ENCODE data around the gene PRDM10.

Gene PRDM10

DNA sequence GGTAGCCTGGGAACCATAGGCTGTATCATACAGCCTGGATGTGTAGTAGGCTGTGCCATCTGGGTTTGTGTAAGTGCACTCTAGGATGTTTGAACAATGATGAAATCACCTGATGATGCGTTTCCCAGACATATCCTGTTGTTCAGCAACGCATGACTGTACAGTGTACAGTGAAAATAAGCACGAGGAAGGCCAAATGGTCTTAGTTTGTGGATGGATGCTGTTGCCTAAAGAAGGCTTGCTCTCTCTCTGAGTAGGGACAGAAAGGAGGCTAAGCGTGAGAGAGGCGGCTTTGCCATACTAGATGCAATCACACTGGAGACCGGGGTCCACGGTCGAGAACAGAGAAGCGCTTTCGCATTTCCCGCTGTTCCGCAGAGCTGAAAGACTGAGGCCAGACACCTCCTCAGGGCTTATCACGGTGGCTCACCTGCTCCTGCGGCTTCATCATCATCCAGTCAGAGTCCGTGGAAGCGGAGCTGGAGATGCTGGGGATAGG, 39.5 kb upstream of the PRDM10 start:
- no peaks in the 10 kb centered on the region for H3K36me3 Mint-ChIP-seq (ENCODE audit: low read depth)
- H3K27ac Mint-ChIP-seq: no peak overlapping the region
- peaks cover 7% of the 10 kb centered on the region for H3K4me1 Mint-ChIP-seq
- TF ChIP-seq CTCF (IDR thresholded peaks at IDR 0.05): no peak
- DNase-seq: no peak
- peaks cover 13% of the 10 kb centered on the region for H3K27me3 Mint-ChIP-seq (ENCODE audit: low read depth, poor library complexity)
- no peak overlapping the region for H3K4me3 Mint-ChIP-seq
- H3K9me3 Mint-ChIP-seq: peaks cover 24% of the 10 kb centered on the region

GRCh38 chr11:130040281-130040940, 37.8 kb upstream of the PRDM10 start:
- no peaks in the 10 kb centered on the region for H3K36me3 Mint-ChIP-seq (ENCODE audit: low read depth)
- peaks cover 7% of the 10 kb centered on the region for H3K4me1 Mint-ChIP-seq
- H3K27ac Mint-ChIP-seq: no peak overlapping the region
- DNase-seq: no peak
- H3K9me3 Mint-ChIP-seq: peaks cover 24% of the 10 kb centered on the region
- no peak overlapping the region for H3K4me3 Mint-ChIP-seq
- no peak for TF ChIP-seq CTCF (IDR thresholded peaks at IDR 0.05)
- peaks cover 7% of the 10 kb centered on the region for H3K27me3 Mint-ChIP-seq (ENCODE audit: low read depth, poor library complexity)

- no peak for TF ChIP-seq CTCF (IDR thresholded peaks at IDR 0.05)
- peaks cover 12% of the 10 kb centered on the region for H3K9me3 Mint-ChIP-seq
- H3K4me1 Mint-ChIP-seq: peaks cover 7% of the 10 kb centered on the region
- DNase-seq: no peak
- H3K4me3 Mint-ChIP-seq: no peak overlapping the region
- peak overlapping the region; percentile 29 for H3K27ac Mint-ChIP-seq
- no peaks in the 10 kb centered on the region for H3K36me3 Mint-ChIP-seq (ENCODE audit: low read depth)
- no peaks in the 10 kb centered on the region for H3K27me3 Mint-ChIP-seq (ENCODE audit: low read depth, poor library complexity)
Observed at GRCh38 chr11:130037881-130038585, 35.4 kb upstream of the PRDM10 start.

DNA sequence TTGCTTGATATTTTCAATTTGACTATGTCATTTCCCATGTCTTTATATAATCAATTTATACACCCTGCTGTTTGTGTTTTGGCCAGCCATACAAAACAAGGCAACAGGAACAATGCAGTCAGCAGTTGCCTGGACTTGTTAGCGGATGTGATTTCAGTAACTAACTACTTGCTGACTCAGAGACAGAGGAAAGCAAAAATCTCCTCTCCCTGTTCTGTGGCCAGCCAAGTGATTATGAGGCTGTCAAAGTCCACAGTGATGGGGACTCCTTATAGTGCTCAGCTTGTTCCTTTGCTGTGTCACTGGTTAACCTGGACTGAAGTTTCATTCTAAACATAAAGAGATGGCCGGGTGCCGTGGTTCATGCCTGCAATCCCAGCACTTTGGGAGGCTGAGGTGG, 34.4 kb upstream of the PRDM10 start:
- peaks cover 3% of the 10 kb centered on the region for H3K27me3 Mint-ChIP-seq (ENCODE audit: low read depth, poor library complexity)
- no peak for DNase-seq
- H3K4me3 Mint-ChIP-seq: no peak overlapping the region
- H3K9me3 Mint-ChIP-seq: peaks cover 7% of the 10 kb centered on the region
- H3K4me1 Mint-ChIP-seq: peaks cover 7% of the 10 kb centered on the region
- H3K27ac Mint-ChIP-seq: no peak overlapping the region
- H3K36me3 Mint-ChIP-seq (ENCODE audit: low read depth): no peaks in the 10 kb centered on the region
- TF ChIP-seq CTCF (IDR thresholded peaks at IDR 0.05): no peak

DNA sequence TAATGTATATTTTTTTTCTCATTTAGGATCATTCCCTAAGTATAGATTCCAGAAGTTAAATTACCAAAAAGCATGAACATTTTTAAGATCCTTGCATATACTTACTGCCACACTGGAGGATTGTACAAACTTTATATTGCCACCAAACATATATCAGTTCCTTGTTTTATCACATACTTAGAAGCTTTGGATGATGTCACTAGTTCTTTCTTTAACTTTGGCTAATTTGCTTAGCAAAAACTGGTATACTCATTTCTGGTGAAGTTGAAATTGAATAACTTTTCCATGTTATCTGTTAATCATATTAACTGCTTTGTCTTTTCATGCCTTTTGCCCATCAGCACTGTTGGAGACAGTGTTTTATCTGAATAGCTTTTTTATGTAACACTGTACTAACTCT, 31.6 kb upstream of the PRDM10 start:
- H3K9me3 Mint-ChIP-seq: peaks cover 4% of the 10 kb centered on the region
- H3K4me1 Mint-ChIP-seq: peaks cover 7% of the 10 kb centered on the region
- no peak for TF ChIP-seq CTCF (IDR thresholded peaks at IDR 0.05)
- no peaks in the 10 kb centered on the region for H3K36me3 Mint-ChIP-seq (ENCODE audit: low read depth)
- no peak overlapping the region for H3K4me3 Mint-ChIP-seq
- H3K27me3 Mint-ChIP-seq (ENCODE audit: low read depth, poor library complexity): peaks cover 4% of the 10 kb centered on the region
- H3K27ac Mint-ChIP-seq: no peak overlapping the region
- DNase-seq: no peak
